K562 (cell line): Measurements from ENCODE around the gene VDAC1. TPM values are rescaled to one million over a fixed set of nuclear protein-coding genes. Genes with fewer than 3 reads are reported as not detected.

Experiments
- ATAC-seq: fragments of 200-7000 bp; cut with Tn5 transposase; 3 replicates; pipeline ENCODE4 v1.9.1; 2020; ENCODE audit warnings: moderate library complexity
- BruUV-seq: library from RNA; stranded (reverse); fragments of 400-500 nt; replicated peaks from 2 replicates; lab custom pipeline; 2021; lab: Mats Ljungman, UMichigan
- CTCF ChIA-PET: fragments of 300-600 bp; formaldehyde crosslinking; extraction: SDS; loops from one replicate; lab custom pipeline; 2021; ENCODE audit warnings: low intra/inter-chr PET ratio; lab: Yijun Ruan, JAX
- POLR2A ChIA-PET: fragments of 300-600, 350-650 bp; sonication (Branson Sonifier 250); formaldehyde crosslinking; extraction: SDS; loops from one replicate; lab custom pipeline; 2021; ENCODE audit warnings: antibody characterized with exemption, inconsistent platforms; lab: Yijun Ruan, JAX
- DNase-seq, 4 experiments: peaks; one replicate each; pipeline versions ENCODE4 v3.0.0 to v3.0.0-alpha.2; 2011 to 2018; ENCODE audit warnings: low spot score in 3 of 4, mixed read lengths in 3 of 4; ENCODE audit errors: extremely low read depth in 1 of 4
- FAIRE-seq: peaks from 2 replicates; lab custom pipeline; 2011; peaks lifted over from hg19 to GRCh38; lab: Jason Lieb, UNC
- H2AFZ ChIP-seq: 2 replicates; pipeline ENCODE4 v1.6.0; 2011; ENCODE audit warnings: low read depth, low read length, control low read depth, inconsistent platforms
- H3K27ac ChIP-seq: fragments of 200-600 bp; 3 replicates; pipeline ENCODE4 v1.8.0; 2011; ENCODE audit warnings: low read depth, mild to moderate bottlenecking, control low read depth, inconsistent platforms, low read length, moderate library complexity, mixed read lengths; ENCODE audit errors: extremely low read depth
- H3K27me3 ChIP-seq, 2 experiments: fragments of 300-600 bp in 1 of 2; 2 replicates in 1 of 2; 3 replicates in 1 of 2; pipeline versions ENCODE4 v1.6.0 to v1.8.0; 2011; ENCODE audit warnings: inconsistent platforms in 2 of 2, low read length in 2 of 2, mild to moderate bottlenecking in 1 of 2, mixed read lengths in 1 of 2, moderate library complexity in 1 of 2; ENCODE audit not compliant: control insufficient read depth in 2 of 2, insufficient read depth in 2 of 2
- H3K36me3 ChIP-seq: fragments of 300-600 bp; 3 replicates; pipeline ENCODE4 v1.8.0; 2011; ENCODE audit warnings: mild to moderate bottlenecking, low read length, inconsistent platforms; ENCODE audit not compliant: control insufficient read depth, insufficient read depth
- H3K4me1 ChIP-seq, 2 experiments: fragments of 200-600 bp in 1 of 2; replicated peaks in 1 of 2; 2 replicates in 1 of 2; 3 replicates in 1 of 2; pipeline versions ENCODE4 v1.5.1 to v1.8.0; 2011; ENCODE audit warnings: inconsistent platforms in 2 of 2, low read length in 2 of 2, mild to moderate bottlenecking in 1 of 2, mixed read lengths in 1 of 2, moderate library complexity in 1 of 2; ENCODE audit not compliant: control insufficient read depth in 2 of 2, insufficient read depth in 2 of 2
- H3K4me2 ChIP-seq: 2 replicates; pipeline ENCODE4 v1.6.1; 2011; ENCODE audit warnings: low read length, control low read depth, inconsistent platforms, mixed read lengths; ENCODE audit not compliant: insufficient read depth
- H3K4me3 ChIP-seq: fragments of 200-600 bp; sonication (generic), shearing (Covaris generic); 2 replicates; pipeline ENCODE4 v1.5.1; 2016; ENCODE audit warnings: control low read depth, inconsistent platforms
- H3K79me2 ChIP-seq: fragments of 200-600 bp; 3 replicates; pipeline ENCODE4 v1.8.0; 2011; ENCODE audit warnings: low read length, inconsistent platforms; ENCODE audit not compliant: control insufficient read depth, insufficient read depth
- H3K9ac ChIP-seq, 2 experiments: 2 replicates each; pipeline versions ENCODE4 v1.6.0 to v1.6.1; 2011; ENCODE audit warnings: low read depth in 2 of 2, low read length in 2 of 2, control low read depth in 1 of 2, inconsistent platforms in 1 of 2, mild to moderate bottlenecking in 1 of 2, mixed read lengths in 1 of 2; ENCODE audit not compliant: insufficient read depth in 1 of 2
- H3K9me1 ChIP-seq: one replicate; pipeline ENCODE4 v1.6.0; 2011; ENCODE audit warnings: inconsistent platforms, mild to moderate bottlenecking, low read length, moderate library complexity; ENCODE audit not compliant: control insufficient read depth, insufficient read depth
- H3K9me3 ChIP-seq: replicated peaks from 2 replicates; pipeline ENCODE4 v1.5.1; 2011; ENCODE audit warnings: low read depth, low read length, inconsistent platforms; ENCODE audit not compliant: control insufficient read depth, insufficient read depth
- H4K20me1 ChIP-seq: replicated peaks from 2 replicates; pipeline ENCODE4 v1.6.1; 2011; ENCODE audit warnings: low read length, inconsistent platforms, mixed read lengths; ENCODE audit not compliant: control insufficient read depth, insufficient read depth
- ARNT ChIP-seq, 2 experiments: fragments of 450-650 bp; IDR thresholded peaks; 2 replicates each; pipeline ENCODE4 v1.6.1; 2016; ENCODE audit warnings: mild to moderate bottlenecking in 1 of 2
- ERF ChIP-seq: fragments of 450-650 bp; formaldehyde crosslinking; IDR thresholded peaks from 2 replicates; pipeline ENCODE4 v1.4.0; 2020; ENCODE audit warnings: mild to moderate bottlenecking, mixed read lengths
- ESRRB ChIP-seq: fragments of 250-450 bp; sonication (Bioruptor Pico); IDR thresholded peaks from 2 replicates; pipeline ENCODE4 v1.5.0; 2020; ENCODE audit warnings: mild to moderate bottlenecking, moderate library complexity, borderline replicate concordance
- ETV5 ChIP-seq: sonication (generic); formaldehyde crosslinking; IDR thresholded peaks from 2 replicates; pipeline ENCODE4 v1.4.0; 2020; ENCODE audit warnings: low read depth, mild to moderate bottlenecking, missing genetic modification reagents
- HDAC1 ChIP-seq, 2 experiments: fragments of 450-650 bp; IDR thresholded peaks; 2 replicates each; pipeline ENCODE4 v1.6.1; 2016 to 2017; ENCODE audit warnings: inconsistent platforms in 1 of 2, mild to moderate bottlenecking in 1 of 2, moderate library complexity in 1 of 2
- MED1 ChIP-seq: sonication (generic); formaldehyde crosslinking; IDR thresholded peaks from 2 replicates; pipeline ENCODE4 v1.8.1; 2023; ENCODE audit warnings: missing genetic modification reagents, borderline replicate concordance
- MEF2D ChIP-seq: conservative IDR thresholded peaks from 2 replicates; pipeline ENCODE4 v1.6.1; 2016; ENCODE audit warnings: low read depth, missing genetic modification characterization, missing compliant biosample characterization
- NR1H2 ChIP-seq: sonication (generic); formaldehyde crosslinking; IDR thresholded peaks from 2 replicates; pipeline ENCODE4 v1.4.0; 2020; ENCODE audit warnings: mild to moderate bottlenecking, missing genetic modification reagents
- POLR2AphosphoS2 ChIP-seq: IDR thresholded peaks from 2 replicates; pipeline ENCODE4 v1.6.1; 2012; ENCODE audit warnings: low read length, improper control_type of control experiment
- TBP ChIP-seq: optimal IDR thresholded peaks from 2 replicates; pipeline ENCODE3; 2011; ENCODE audit warnings: low read depth, low read length, improper control_type of control experiment
- ZFP30 ChIP-seq: fragments of 250-450 bp; sonication (Bioruptor Pico); IDR thresholded peaks from 2 replicates; pipeline ENCODE4 v1.8.0; 2022; ENCODE audit warnings: moderate library complexity, mild to moderate bottlenecking, inconsistent platforms, borderline replicate concordance
- ZNF707 ChIP-seq: fragments of 250-450 bp; sonication (Bioruptor Pico); conservative IDR thresholded peaks from 2 replicates; pipeline ENCODE4 v1.8.0; 2022; ENCODE audit warnings: inconsistent platforms, mild to moderate bottlenecking, moderate library complexity
- ZNF79 ChIP-seq: fragments of 250-450 bp; sonication (Bioruptor Pico); IDR thresholded peaks from 2 replicates; pipeline ENCODE4 v1.4.0; 2020; ENCODE audit warnings: low read depth, mild to moderate bottlenecking, moderate library complexity
- ZSCAN32 ChIP-seq: fragments of 450-650 bp; formaldehyde crosslinking; IDR thresholded peaks from 2 replicates; pipeline ENCODE4 v1.4.0; 2020; ENCODE audit warnings: mild to moderate bottlenecking, moderate library complexity
- WGBS: fragments of 100-300 bp; shearing (Covaris generic); methylation state at CpG from one replicate; pipeline ENCODE4 v1.1.6; 2016; ENCODE audit warnings: low coverage, mixed read lengths; ENCODE audit not compliant: insufficient coverage; ENCODE audit errors: missing lambda C conversion rate; 5-methylcytosine and 5-hydroxymethylcytosine counted together
- in situ Hi-C: fragments of 300-500 bp; cut with MboI; formaldehyde crosslinking; loops from 4 replicates; pipeline ENCODE4 v1.15.0; 2018; ENCODE audit warnings: inconsistent platforms, mixed read lengths
- intact Hi-C: fragments of 100-400 bp; cut with micrococcal nuclease; formaldehyde crosslinking; loops from 2 replicates; pipeline ENCODE4 v1.14.2; 2022
- polyA plus RNA-seq, 8 experiments: library from polyadenylated mRNA; depleted of rRNA in 4 of 8; stranded (reverse) in 5 of 8; unstranded in 3 of 8; fragments of >200 nt; fragmentation: Nextera tagmentation in 2 of 8; fragmentation: Illumina TruSeq in 1 of 8; extraction: Ambion mirVana in 2 of 8; extraction: Trizol in 1 of 8; gene quantifications; 2 replicates each; pipeline versions ENCODE4 v1.2.1 to v1.2.3, GENCODE V29; 2011 to 2014; ENCODE audit warnings: inconsistent platforms in 1 of 8, missing spikeins in 1 of 8
- total RNA-seq, 7 experiments: library from RNA; depleted of rRNA in 6 of 7; stranded (reverse); fragments of >200 nt in 6 of 7; fragmentation: Illumina TruSeq in 2 of 7; extraction: Trizol in 2 of 7; gene quantifications; 2 replicates each; pipeline versions ENCODE4 v1.2.1 to v1.2.3, GENCODE V29; 2011 to 2021; ENCODE audit warnings: low replicate concordance in 1 of 7
- TF ChIP-seq, protein P1 (sequence below): sonication (generic); formaldehyde crosslinking; IDR thresholded peaks from 2 replicates; pipeline ENCODE4 v1.4.0; 2020; ENCODE audit warnings: mild to moderate bottlenecking, missing genetic modification reagents
- TF ChIP-seq, protein P2 (sequence below): fragments of 250-450 bp; sonication (Bioruptor Pico); IDR thresholded peaks from 2 replicates; pipeline ENCODE4 v1.8.0; 2022; ENCODE audit warnings: inconsistent platforms
- TF ChIP-seq, protein P3 (sequence below), 2 experiments: fragments of 450-650 bp; conservative IDR thresholded peaks; 2 replicates each; pipeline ENCODE4 v1.6.1; 2017; ENCODE audit warnings: mild to moderate bottlenecking in 2 of 2, moderate library complexity in 2 of 2

VDAC1 gene
- total and polyA plus RNA-seq, 9 of the 15 experiments (the other 6 are each of a cell fraction or from before 2014, with no cell fraction given) = 168 to 366 (median 293) TPM

DNA sequence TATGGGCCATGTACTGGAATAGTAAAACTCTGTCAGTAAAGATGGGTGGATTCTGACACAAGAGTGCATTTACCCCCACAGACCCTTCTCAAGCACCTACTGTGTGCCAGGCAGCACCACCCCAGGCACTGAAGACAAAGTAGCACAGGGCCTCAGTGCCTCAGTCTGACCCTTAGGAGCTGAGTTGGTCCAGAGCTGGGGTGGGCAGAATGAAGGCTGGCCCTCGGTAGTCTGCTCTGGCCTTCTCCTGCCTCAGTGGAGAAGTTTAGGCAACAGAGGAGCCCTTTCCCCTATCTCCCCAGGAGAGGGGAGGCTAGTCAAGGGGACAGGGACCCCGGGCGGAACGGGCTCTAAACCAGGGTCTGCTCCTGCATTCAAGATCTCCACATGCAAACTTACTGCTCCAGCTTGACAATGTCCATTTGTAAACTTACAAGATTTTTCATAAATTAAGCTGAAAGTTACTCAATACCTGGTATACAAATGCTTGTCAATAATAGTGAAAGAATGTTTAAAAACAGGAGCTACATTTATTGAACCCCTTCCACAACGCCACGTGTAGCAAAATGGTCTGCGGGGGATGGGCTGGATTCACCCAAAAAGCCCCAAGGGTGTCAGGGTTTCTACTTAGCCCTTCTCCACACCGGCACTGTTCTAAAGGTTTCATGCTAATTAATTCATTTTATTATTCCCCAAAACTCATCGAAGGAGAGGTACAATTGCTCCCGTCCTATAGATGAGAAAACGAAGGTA lies 1.5 kb downstream of the VDAC1 start:
- Histone ChIP-seq H4K20me1 (peaks cover 35% of the 10 kb centered on the region), H3K79me2 (peaks cover 77% of the 10 kb centered on the region), H3K4me3 (peak overlapping the region; percentile 99), H3K27ac (peak overlapping the region; percentile 98), H3K9me3 (no peaks in the 10 kb centered on the region), H3K9me1 (peaks cover 6% of the 10 kb centered on the region), H3K27me3 (no peaks in the 10 kb centered on the region), H3K9ac (peak overlapping the region; percentile 94 to 99), H3K4me1 (peaks cover 30 to 54% of the 10 kb centered on the region in 2 experiments), H3K4me2 (peak overlapping the region; percentile 88), H2AFZ (peak overlapping the region; percentile 74; the same call in 1 of the 2 replicates), H3K36me3 (peaks cover 44% of the 10 kb centered on the region)
- intact Hi-C loops = no loop called here
- BruUV-seq = TSS peak; percentile 53
- peak; percentile 15 for FAIRE-seq
- ChIA-PET POLR2A (interaction anchor here (0.6 to 1.1 kb wide), 8 partner anchors 10 to 464 kb away, joined by 3 to 5 read pairs (median 3); partner anchors contain the start of gene SKP1), CTCF (interaction anchor here (0.6 kb wide), 1 partner anchor 24 kb away, joined by 3 read pairs; no protein-coding TSS in a partner anchor)
- DNase-seq = peak in 1 of 4 experiments; percentile 37
- no peak for ATAC-seq
- in situ Hi-C loops = no loop called here
- 2% methylated on average over 11 of the region's 11 CpGs for WGBS
- TF ChIP-seq TBP = no peak
- no peak for TF ChIP-seq ARNT (IDR thresholded peaks at IDR 0.05)
- TF ChIP-seq ZFP30 = no peak
- no peak for TF ChIP-seq ZNF79 (CRISPR knock-in tag)
- TF ChIP-seq ETV5 (CRISPR knock-in tag) = no peak
- TF ChIP-seq, protein P1, sequence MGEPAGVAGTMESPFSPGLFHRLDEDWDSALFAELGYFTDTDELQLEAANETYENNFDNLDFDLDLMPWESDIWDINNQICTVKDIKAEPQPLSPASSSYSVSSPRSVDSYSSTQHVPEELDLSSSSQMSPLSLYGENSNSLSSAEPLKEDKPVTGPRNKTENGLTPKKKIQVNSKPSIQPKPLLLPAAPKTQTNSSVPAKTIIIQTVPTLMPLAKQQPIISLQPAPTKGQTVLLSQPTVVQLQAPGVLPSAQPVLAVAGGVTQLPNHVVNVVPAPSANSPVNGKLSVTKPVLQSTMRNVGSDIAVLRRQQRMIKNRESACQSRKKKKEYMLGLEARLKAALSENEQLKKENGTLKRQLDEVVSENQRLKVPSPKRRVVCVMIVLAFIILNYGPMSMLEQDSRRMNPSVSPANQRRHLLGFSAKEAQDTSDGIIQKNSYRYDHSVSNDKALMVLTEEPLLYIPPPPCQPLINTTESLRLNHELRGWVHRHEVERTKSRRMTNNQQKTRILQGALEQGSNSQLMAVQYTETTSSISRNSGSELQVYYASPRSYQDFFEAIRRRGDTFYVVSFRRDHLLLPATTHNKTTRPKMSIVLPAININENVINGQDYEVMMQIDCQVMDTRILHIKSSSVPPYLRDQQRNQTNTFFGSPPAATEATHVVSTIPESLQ (CRISPR knock-in tag) = no peak
- TF ChIP-seq, protein P2, sequence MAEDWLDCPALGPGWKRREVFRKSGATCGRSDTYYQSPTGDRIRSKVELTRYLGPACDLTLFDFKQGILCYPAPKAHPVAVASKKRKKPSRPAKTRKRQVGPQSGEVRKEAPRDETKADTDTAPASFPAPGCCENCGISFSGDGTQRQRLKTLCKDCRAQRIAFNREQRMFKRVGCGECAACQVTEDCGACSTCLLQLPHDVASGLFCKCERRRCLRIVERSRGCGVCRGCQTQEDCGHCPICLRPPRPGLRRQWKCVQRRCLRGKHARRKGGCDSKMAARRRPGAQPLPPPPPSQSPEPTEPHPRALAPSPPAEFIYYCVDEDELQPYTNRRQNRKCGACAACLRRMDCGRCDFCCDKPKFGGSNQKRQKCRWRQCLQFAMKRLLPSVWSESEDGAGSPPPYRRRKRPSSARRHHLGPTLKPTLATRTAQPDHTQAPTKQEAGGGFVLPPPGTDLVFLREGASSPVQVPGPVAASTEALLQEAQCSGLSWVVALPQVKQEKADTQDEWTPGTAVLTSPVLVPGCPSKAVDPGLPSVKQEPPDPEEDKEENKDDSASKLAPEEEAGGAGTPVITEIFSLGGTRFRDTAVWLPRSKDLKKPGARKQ (CRISPR knock-in tag) = no peak
- no peak for TF ChIP-seq HDAC1 (IDR thresholded peaks at IDR 0.05)
- TF ChIP-seq, protein P3, sequence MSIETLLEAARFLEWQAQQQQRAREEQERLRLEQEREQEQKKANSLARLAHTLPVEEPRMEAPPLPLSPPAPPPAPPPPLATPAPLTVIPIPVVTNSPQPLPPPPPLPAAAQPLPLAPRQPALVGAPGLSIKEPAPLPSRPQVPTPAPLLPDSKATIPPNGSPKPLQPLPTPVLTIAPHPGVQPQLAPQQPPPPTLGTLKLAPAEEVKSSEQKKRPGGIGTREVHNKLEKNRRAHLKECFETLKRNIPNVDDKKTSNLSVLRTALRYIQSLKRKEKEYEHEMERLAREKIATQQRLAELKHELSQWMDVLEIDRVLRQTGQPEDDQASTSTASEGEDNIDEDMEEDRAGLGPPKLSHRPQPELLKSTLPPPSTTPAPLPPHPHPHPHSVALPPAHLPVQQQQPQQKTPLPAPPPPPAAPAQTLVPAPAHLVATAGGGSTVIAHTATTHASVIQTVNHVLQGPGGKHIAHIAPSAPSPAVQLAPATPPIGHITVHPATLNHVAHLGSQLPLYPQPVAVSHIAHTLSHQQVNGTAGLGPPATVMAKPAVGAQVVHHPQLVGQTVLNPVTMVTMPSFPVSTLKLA (conservative IDR thresholded peaks at IDR 0.05) = peak; percentile 59 to 70; a peak in 3 of 4 replicates
- no peak for TF ChIP-seq ERF (CRISPR knock-in tag)
- TF ChIP-seq ZNF707 (CRISPR knock-in tag) = no peak
- TF ChIP-seq MED1 (CRISPR knock-in tag) = no peak
- no peak for TF ChIP-seq ESRRB (CRISPR knock-in tag)
- no peak for TF ChIP-seq POLR2AphosphoS2
- no peak for TF ChIP-seq MEF2D
- no peak for TF ChIP-seq NR1H2 (CRISPR knock-in tag)
- TF ChIP-seq ZSCAN32 (CRISPR knock-in tag) = no peak
